Measurements from ENCODE around the gene GNAS-AS1. TPM values are rescaled to one million over a fixed set of nuclear protein-coding genes. Genes with fewer than 3 reads are reported as not detected.

Gene GNAS-AS1
- total and polyA plus RNA-seq, 2 donors (not counting 1 experiment from before 2014, with no cell fraction given) = 1.5 TPM; not detected in 1

GRCh38 chr20:58877050-58877975, 26.6 kb upstream of the GNAS-AS1 start:
- ChIA-PET CTCF (interaction anchor here (0.7 to 1.6 kb wide), 5 partner anchors 205 to 354 kb away, joined by 3 to 4 read pairs (median 3); no protein-coding TSS in a partner anchor), POLR2A (no interaction called here)
- no peaks in the 10 kb centered on the region for H3K4me1 ChIP-seq (ENCODE audit: control insufficient read depth in 2 of 2, insufficient read depth in 2 of 2, low read length in 2 of 2)
- intact Hi-C loops (cut with micrococcal nuclease) = no loop called here
- H3K27ac ChIP-seq (ENCODE audit: low read length in 2 of 2) = no peak overlapping the region
- H3K27ac Mint-ChIP-seq = no peak overlapping the region
- no peak for ATAC-seq (ENCODE audit: low read depth)
- peaks cover 6% of the 10 kb centered on the region for H3K4me1 Mint-ChIP-seq
- TF ChIP-seq EZH2 (IDR thresholded peaks at IDR 0.05; ENCODE audit: borderline replicate concordance, insufficient read depth, low read depth, low read length, poor library complexity, severe bottlenecking) = no peak
- TF ChIP-seq, protein P1, sequence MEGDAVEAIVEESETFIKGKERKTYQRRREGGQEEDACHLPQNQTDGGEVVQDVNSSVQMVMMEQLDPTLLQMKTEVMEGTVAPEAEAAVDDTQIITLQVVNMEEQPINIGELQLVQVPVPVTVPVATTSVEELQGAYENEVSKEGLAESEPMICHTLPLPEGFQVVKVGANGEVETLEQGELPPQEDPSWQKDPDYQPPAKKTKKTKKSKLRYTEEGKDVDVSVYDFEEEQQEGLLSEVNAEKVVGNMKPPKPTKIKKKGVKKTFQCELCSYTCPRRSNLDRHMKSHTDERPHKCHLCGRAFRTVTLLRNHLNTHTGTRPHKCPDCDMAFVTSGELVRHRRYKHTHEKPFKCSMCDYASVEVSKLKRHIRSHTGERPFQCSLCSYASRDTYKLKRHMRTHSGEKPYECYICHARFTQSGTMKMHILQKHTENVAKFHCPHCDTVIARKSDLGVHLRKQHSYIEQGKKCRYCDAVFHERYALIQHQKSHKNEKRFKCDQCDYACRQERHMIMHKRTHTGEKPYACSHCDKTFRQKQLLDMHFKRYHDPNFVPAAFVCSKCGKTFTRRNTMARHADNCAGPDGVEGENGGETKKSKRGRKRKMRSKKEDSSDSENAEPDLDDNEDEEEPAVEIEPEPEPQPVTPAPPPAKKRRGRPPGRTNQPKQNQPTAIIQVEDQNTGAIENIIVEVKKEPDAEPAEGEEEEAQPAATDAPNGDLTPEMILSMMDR (IDR thresholded peaks at IDR 0.05) = no peak
- no peak overlapping the region for H3K4me2 ChIP-seq (replicated peaks; ENCODE audit: low read depth, low read length, poor library complexity, severe bottlenecking)
- H3K9me3 ChIP-seq (ENCODE audit: control extremely low read depth in 1 of 3, control insufficient read depth in 2 of 3, insufficient read depth in 1 of 3, low read length in 2 of 3) = no peaks in the 10 kb centered on the region
- WGBS (ENCODE audit: insufficient coverage) = 92% methylated on average over 10 of the region's 11 CpGs
- no peak overlapping the region for H2AFZ ChIP-seq (ENCODE audit: insufficient read depth, low read depth, low read length, poor library complexity, severe bottlenecking)
- no peak overlapping the region for H3K4me3 Mint-ChIP-seq
- no peak overlapping the region for H3K9ac ChIP-seq (ENCODE audit: low read length)
- H3K9me3 Mint-ChIP-seq (ENCODE audit: insufficient read depth) = no peaks in the 10 kb centered on the region
- no peaks in the 10 kb centered on the region for H3K27me3 Mint-ChIP-seq
- no peak for DNase-seq
- no peaks in the 10 kb centered on the region for H3K79me2 ChIP-seq (ENCODE audit: control insufficient read depth, insufficient read depth, low read length)
- H3K4me3 ChIP-seq (ENCODE audit: control extremely low read depth in 1 of 5, extremely low read depth in 1 of 5, insufficient read depth in 1 of 5, low read depth in 2 of 5, low read length in 4 of 5) = no peak overlapping the region
- no peaks in the 10 kb centered on the region for H3K27me3 ChIP-seq (replicated peaks in 1 of 4; ENCODE audit: control extremely low read depth in 1 of 4, control insufficient read depth in 3 of 4, insufficient read depth in 4 of 4, low read length in 3 of 4)
- H4K20me1 ChIP-seq (ENCODE audit: control insufficient read depth, insufficient read depth, low read length, poor library complexity, severe bottlenecking) = no peaks in the 10 kb centered on the region
- H3K36me3 ChIP-seq (replicated peaks in 1 of 2; ENCODE audit: control extremely low read depth in 1 of 2, control insufficient read depth in 1 of 2, extremely low read depth in 1 of 2, insufficient read depth in 2 of 2, low read length in 1 of 2) = no peaks in the 10 kb centered on the region

GRCh38 chr20:58876437-58876836, 25.7 kb upstream of the GNAS-AS1 start:
- Histone ChIP-seq H3K9me3 (ENCODE audit: control extremely low read depth in 1 of 3, control insufficient read depth in 2 of 3, insufficient read depth in 1 of 3, low read length in 2 of 3) (no peaks in the 10 kb centered on the region), H3K36me3 (replicated peaks in 1 of 2; ENCODE audit: control extremely low read depth in 1 of 2, control insufficient read depth in 1 of 2, extremely low read depth in 1 of 2, insufficient read depth in 2 of 2, low read length in 1 of 2) (no peaks in the 10 kb centered on the region), H3K79me2 (ENCODE audit: control insufficient read depth, insufficient read depth, low read length) (no peaks in the 10 kb centered on the region), H3K27me3 (replicated peaks in 1 of 4; ENCODE audit: control extremely low read depth in 1 of 4, control insufficient read depth in 3 of 4, insufficient read depth in 4 of 4, low read length in 3 of 4) (no peaks in the 10 kb centered on the region), H4K20me1 (ENCODE audit: control insufficient read depth, insufficient read depth, low read length, poor library complexity, severe bottlenecking) (no peaks in the 10 kb centered on the region), H3K4me1 (ENCODE audit: control insufficient read depth in 2 of 2, insufficient read depth in 2 of 2, low read length in 2 of 2) (no peaks in the 10 kb centered on the region), H3K4me2 (replicated peaks; ENCODE audit: low read depth, low read length, poor library complexity, severe bottlenecking) (no peak overlapping the region), H3K9ac (ENCODE audit: low read length) (no peak overlapping the region), H3K27ac (ENCODE audit: low read length in 2 of 2) (no peak overlapping the region), H3K4me3 (ENCODE audit: control extremely low read depth in 1 of 5, extremely low read depth in 1 of 5, insufficient read depth in 1 of 5, low read depth in 2 of 5, low read length in 4 of 5) (no peak overlapping the region), H2AFZ (ENCODE audit: insufficient read depth, low read depth, low read length, poor library complexity, severe bottlenecking) (no peak overlapping the region)
- DNase-seq = no peak
- TF ChIP-seq, protein P1 (IDR thresholded peaks at IDR 0.05) = no peak
- no peak for TF ChIP-seq EZH2 (IDR thresholded peaks at IDR 0.05; ENCODE audit: borderline replicate concordance, insufficient read depth, low read depth, low read length, poor library complexity, severe bottlenecking)
- Mint-ChIP-seq H3K4me1 (peaks cover 6% of the 10 kb centered on the region), H3K9me3 (ENCODE audit: insufficient read depth) (no peaks in the 10 kb centered on the region), H3K27me3 (no peaks in the 10 kb centered on the region), H3K4me3 (no peak overlapping the region), H3K27ac (no peak overlapping the region)
- no peak for ATAC-seq (ENCODE audit: low read depth)
- ChIA-PET CTCF (interaction anchor here (0.7 to 1.6 kb wide), 4 partner anchors 206 to 354 kb away, joined by 3 to 4 read pairs (median 3); no protein-coding TSS in a partner anchor), POLR2A (no interaction called here)
- 90% methylated on average over 2 of the region's 7 CpGs for whole genome bisulfite sequencing (ENCODE audit: insufficient coverage)
- intact Hi-C loops (cut with micrococcal nuclease) = no loop called here

All from B cell (primary cell).